Natural killer cell treated with Interleukin-12 subunit alpha and Interleukin-12 subunit beta and Interleukin-15 and Interleukin-18, amount 100 ng/mL, for 72 hours (primary cell): ENCODE results near the gene PRKAR2B. TPM values are rescaled to one million over a fixed set of nuclear protein-coding genes. Genes with fewer than 3 reads are reported as not detected.

ENCODE experiments used
- ATAC-seq, 2 donors: fragments of 150-1000 bp; cut with Tn5 transposase in 1 of 2; sonication (Bioruptor Pico), chemical (Tn5 transposase) in 1 of 2; 2 replicates each; pipeline ENCODE4 v1.10.0; 2021
- DNase-seq: peaks from one replicate; pipeline ENCODE4 v3.0.0; 2022; ENCODE audit warnings: low spot score
- H3K27ac Mint-ChIP-seq, 2 donors: 1 replicate in 1 of 2; 2 replicates in 1 of 2; pipeline ENCODE4 v1.8.0; 2022; ENCODE audit warnings: mixed read lengths in 2 of 2, mild to moderate bottlenecking in 1 of 2, moderate library complexity in 1 of 2
- H3K27me3 Mint-ChIP-seq, 2 donors: 1 replicate in 1 of 2; 2 replicates in 1 of 2; pipeline ENCODE4 v1.8.0; 2022; ENCODE audit warnings: mixed read lengths in 2 of 2
- H3K36me3 Mint-ChIP-seq: one replicate; pipeline ENCODE4 v1.8.0; 2022; ENCODE audit warnings: mixed read lengths
- H3K4me1 Mint-ChIP-seq, 2 donors: 1 replicate in 1 of 2; 2 replicates in 1 of 2; pipeline ENCODE4 v1.8.0; 2022; ENCODE audit warnings: low read depth in 2 of 2, mixed read lengths in 2 of 2, mild to moderate bottlenecking in 1 of 2
- H3K4me3 Mint-ChIP-seq: one replicate; pipeline ENCODE4 v1.8.0; 2022; ENCODE audit warnings: mixed read lengths
- H3K9me3 Mint-ChIP-seq: 2 replicates; pipeline ENCODE4 v1.8.0; 2022; ENCODE audit warnings: mixed read lengths
- total RNA-seq, 2 donors: library from RNA; stranded (reverse); gene quantifications; one replicate each; pipeline ENCODE4 v1.2.3, GENCODE V29; 2022

The PRKAR2B gene
- total RNA-seq, 2 donors from 2014 or later = 0.57 to 4.7 TPM

DNA sequence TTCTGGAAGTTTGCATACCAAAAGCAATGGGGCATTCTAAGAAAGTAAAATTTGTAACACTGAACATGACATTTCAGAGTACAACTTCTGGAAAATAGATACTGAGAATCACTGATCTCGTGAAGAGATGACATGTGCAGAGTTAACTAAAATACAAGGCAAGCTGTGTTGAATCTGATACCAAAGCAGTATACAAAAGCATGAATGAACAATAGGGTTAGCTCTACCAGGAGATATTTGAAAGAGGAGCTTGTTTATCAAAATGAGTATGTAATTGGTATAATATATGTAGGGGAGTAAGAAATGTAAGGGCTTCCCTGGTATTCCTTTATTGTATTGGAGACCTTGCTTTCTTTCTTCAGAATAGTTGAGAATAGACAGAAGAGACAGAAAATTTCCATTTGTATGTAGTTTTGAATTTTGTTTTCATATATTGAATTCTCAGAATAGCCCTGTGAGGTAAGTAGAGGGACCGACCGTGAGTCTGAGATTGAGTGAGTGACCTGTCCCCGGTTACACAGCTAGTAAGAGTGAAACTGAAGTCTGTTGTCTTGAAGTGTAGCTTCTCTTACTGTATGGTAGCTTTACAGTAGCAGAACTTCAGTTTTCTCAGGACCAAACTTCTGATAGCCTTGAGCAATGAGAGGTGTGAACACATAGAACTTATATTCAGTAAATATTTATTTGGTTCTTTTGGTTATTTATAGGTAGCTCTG is 129.3 kb downstream of the PRKAR2B start:
- Mint-ChIP-seq H3K4me3 (peak overlapping the region; percentile 59), H3K4me1 (peaks cover 34 to 44% of the 10 kb centered on the region in 2 donors), H3K36me3 (no peaks in the 10 kb centered on the region), H3K9me3 (no peaks in the 10 kb centered on the region), H3K27me3 (no peaks in the 10 kb centered on the region), H3K27ac (peak overlapping the region; percentile 26 to 100)
- peak in 1 of 2 donors; percentile 70 for ATAC-seq
- DNase-seq = peak; percentile 63

DNA sequence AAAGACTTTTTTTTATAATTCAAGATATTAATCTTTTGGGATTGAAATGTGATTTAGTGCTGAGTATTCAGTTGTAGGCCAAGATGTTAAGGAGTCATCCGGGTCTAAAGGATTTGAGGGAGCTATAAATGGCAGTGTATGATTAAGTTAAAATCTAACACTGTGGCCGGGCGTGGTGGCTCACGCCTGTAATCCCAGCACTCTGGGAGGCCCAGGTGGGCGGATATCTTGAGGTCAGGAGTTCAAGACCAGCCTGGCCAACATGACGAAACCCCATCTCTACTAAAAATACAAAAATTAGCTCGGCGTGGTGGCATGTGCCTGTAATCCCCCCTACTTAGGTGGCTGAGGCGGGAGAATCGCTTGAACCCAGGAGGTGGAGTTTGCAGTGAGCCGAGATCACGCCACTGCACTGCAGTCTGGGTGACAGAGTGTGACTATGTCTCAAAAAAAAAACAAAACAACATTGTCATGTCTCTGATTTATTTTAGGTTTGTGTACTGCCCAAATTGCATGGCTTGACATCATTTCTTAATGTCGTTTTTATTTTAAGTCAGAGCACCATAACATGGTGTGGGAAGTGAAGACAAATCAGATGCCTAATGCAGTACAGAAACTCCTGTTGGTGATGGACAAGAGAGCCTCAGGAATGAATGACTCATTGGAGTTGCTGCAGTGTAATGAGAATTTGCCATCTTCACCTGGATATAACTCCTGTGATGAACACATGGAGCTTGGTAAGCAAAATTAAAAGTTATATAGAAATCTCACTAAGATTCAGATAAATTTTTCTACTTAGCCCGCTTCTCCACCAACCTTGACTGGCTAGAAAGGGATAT is 135.0 kb downstream of the PRKAR2B start:
- H3K9me3 Mint-ChIP-seq = no peaks in the 10 kb centered on the region
- H3K4me1 Mint-ChIP-seq = peaks cover 19 to 25% of the 10 kb centered on the region in 2 donors
- H3K4me3 Mint-ChIP-seq = no peak overlapping the region
- H3K27ac Mint-ChIP-seq = peak overlapping the region in 1 of 2 donors; percentile 30
- DNase-seq (no peak), ATAC-seq (no peak)
- peaks cover 12% of the 10 kb centered on the region for H3K36me3 Mint-ChIP-seq
- no peaks in the 10 kb centered on the region for H3K27me3 Mint-ChIP-seq

GRCh38 chr7:107180378-107180777 is 135.9 kb downstream of the PRKAR2B start:
- no peak for DNase-seq
- Mint-ChIP-seq H3K27ac (peak overlapping the region; percentile 12 to 30), H3K4me1 (peaks cover 24% of the 10 kb centered on the region in 2 donors), H3K36me3 (peaks cover 12% of the 10 kb centered on the region), H3K4me3 (no peak overlapping the region), H3K27me3 (no peaks in the 10 kb centered on the region), H3K9me3 (no peaks in the 10 kb centered on the region)
- ATAC-seq = no peak

DNA sequence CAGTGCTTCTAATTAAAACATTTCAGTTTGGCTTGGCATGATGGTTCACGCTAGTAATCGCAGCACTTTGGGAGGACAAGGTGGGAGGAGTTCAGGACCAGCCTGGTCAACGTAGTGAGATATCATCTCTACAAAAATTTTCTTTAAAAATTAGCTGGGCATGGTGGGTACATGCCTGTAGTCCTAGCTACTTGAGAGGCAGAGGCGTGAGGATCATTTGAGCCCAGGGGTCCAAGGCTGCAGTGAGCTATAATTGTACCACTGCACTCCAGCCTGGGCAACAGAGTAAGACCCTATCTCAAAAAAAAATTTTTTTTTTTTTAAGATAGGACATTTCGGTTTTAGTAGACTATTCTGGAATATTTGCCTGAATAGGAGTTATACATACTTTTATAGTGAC is 136.7 kb downstream of the PRKAR2B start:
- H3K4me1 Mint-ChIP-seq = peaks cover 20 to 24% of the 10 kb centered on the region in 2 donors
- no peaks in the 10 kb centered on the region for H3K9me3 Mint-ChIP-seq
- no peaks in the 10 kb centered on the region for H3K27me3 Mint-ChIP-seq
- H3K36me3 Mint-ChIP-seq = peaks cover 12% of the 10 kb centered on the region
- H3K27ac Mint-ChIP-seq = peak overlapping the region; percentile 12 to 30
- DNase-seq = no peak
- no peak overlapping the region for H3K4me3 Mint-ChIP-seq
- no peak for ATAC-seq

DNA sequence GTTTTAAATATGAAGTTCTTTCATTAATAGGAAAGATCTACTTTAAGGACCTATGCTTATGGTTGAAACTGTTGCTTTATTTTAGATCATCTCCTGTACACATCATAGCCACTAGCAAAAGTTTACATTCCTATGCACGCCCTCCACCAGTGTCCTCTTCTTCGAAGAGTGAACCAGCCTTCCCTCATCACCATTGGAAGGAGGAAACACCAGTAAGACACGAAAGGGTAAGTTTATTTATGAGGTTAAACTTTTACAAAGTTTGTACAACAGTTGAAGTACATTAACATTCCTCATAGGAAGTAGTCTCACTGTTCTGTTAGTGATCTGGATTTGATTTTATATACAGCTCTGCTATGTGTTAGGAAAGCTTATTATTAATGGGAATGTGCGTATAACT is 141.2 kb downstream of the PRKAR2B start:
- Mint-ChIP-seq H3K4me1 (peaks cover 5 to 12% of the 10 kb centered on the region in 2 donors), H3K4me3 (no peak overlapping the region), H3K9me3 (no peaks in the 10 kb centered on the region), H3K36me3 (peaks cover 24% of the 10 kb centered on the region), H3K27ac (peak overlapping the region in 1 of 2 donors; percentile 32), H3K27me3 (no peaks in the 10 kb centered on the region)
- no peak for ATAC-seq
- no peak for DNase-seq

- Mint-ChIP-seq H3K4me3 (no peak overlapping the region), H3K9me3 (no peaks in the 10 kb centered on the region), H3K27me3 (no peaks in the 10 kb centered on the region), H3K27ac (no peak overlapping the region), H3K36me3 (peaks cover 24% of the 10 kb centered on the region), H3K4me1 (peaks cover 0 to 8% of the 10 kb centered on the region in 2 donors)
- no peak for ATAC-seq
- DNase-seq = no peak
Measured at GRCh38 chr7:107186240-107186639, 141.7 kb downstream of the PRKAR2B start.

DNA sequence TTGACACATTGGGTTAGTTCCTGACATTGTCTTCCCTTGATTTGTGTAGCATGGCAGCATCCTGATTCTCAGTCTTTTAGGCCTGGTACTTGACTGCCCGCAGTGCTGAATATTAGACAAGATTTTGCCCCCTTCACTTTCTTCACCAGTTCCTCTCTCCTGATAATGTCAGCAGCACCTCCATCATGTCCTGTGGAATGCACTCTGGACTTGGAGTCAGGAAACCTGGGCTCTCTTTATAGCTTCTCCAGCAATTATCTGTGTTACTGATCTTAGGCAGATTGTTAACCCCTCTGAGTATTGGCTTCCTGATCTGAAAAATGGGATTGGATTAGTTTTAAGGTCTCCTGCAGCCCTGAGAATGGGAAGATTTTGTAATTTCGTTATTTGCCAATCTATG is 143.3 kb downstream of the PRKAR2B start:
- ATAC-seq = no peak
- DNase-seq = no peak
- H3K27me3 Mint-ChIP-seq = no peaks in the 10 kb centered on the region
- peaks cover 24% of the 10 kb centered on the region for H3K36me3 Mint-ChIP-seq
- no peak overlapping the region for H3K27ac Mint-ChIP-seq
- no peak overlapping the region for H3K4me3 Mint-ChIP-seq
- H3K9me3 Mint-ChIP-seq = no peaks in the 10 kb centered on the region
- peaks cover 0 to 8% of the 10 kb centered on the region in 2 donors for H3K4me1 Mint-ChIP-seq

GRCh38 chr7:107190090-107190489 is 145.6 kb downstream of the PRKAR2B start:
- Mint-ChIP-seq H3K9me3 (no peaks in the 10 kb centered on the region), H3K27me3 (no peaks in the 10 kb centered on the region), H3K36me3 (peaks cover 18% of the 10 kb centered on the region), H3K4me1 (peaks cover 0 to 2% of the 10 kb centered on the region in 2 donors), H3K27ac (no peak overlapping the region), H3K4me3 (no peak overlapping the region)
- no peak for ATAC-seq
- DNase-seq = no peak

DNA sequence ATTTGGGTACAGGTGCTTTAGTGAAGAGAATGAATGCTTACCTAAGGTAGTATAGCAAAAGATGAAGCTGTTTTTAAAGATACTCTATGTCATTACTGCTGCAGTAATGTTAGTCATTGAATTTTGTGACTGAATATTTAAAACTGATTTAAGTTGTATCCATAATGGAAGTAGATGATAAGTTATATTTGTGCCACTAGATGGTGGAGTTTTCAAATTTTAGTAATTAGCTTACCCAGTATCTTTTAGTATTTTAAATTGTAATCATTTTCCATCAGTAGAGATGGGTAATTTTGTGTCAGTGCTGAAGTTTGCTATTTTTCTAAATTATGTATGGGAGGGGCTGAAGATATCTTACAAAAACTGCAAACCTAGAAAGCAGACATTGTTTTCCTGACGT is 149.5 kb downstream of the PRKAR2B start:
- Mint-ChIP-seq H3K27ac (peak overlapping the region in 1 of 2 donors; percentile 49), H3K9me3 (no peaks in the 10 kb centered on the region), H3K4me3 (no peak overlapping the region), H3K4me1 (no peaks in the 10 kb centered on the region), H3K36me3 (peaks cover 2% of the 10 kb centered on the region), H3K27me3 (no peaks in the 10 kb centered on the region)
- ATAC-seq (no peak), DNase-seq (no peak)

DNA sequence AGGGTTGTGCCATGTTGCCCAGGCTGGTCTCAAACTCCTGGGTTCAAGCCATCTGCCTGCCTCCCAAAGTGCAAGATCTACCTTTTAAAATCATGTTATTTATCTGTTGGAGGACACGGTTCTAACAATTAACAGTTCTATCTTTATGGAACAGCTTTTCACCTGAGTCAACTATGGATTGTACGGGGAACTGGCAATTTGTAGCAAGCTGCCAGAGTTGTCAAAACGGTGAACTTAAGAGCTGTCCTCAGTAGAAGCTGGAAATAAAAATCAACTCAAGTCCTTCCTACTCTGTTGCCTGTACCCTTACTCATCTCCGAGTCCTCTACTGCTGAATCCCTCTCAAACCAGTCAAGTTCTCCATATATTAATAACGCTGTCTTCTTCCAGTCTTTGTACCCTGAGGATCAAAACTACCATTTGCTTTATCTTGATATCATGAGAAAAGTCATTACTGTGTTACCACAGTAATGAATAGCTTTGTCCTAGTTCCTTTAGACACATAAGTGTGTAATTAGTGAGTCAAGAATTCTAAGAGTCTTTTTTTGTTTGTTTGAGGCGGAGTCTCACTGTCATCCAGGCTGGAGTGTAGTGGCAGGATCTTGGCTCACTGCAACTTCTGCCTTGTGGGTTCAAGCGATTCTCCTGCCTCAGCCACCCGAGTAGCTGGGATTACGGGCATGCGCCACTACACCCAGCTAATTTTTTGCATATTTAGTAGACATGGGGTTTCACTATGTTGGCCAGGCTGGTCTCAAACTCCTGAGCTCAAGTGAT is 152.5 kb downstream of the PRKAR2B start:
- no peak for DNase-seq
- H3K36me3 Mint-ChIP-seq = peaks cover 14% of the 10 kb centered on the region

GRCh38 chr7:107201795-107202450 is 157.4 kb downstream of the PRKAR2B start:
- H3K36me3 Mint-ChIP-seq = peaks cover 21% of the 10 kb centered on the region
- no peak overlapping the region for H3K27ac Mint-ChIP-seq
- H3K9me3 Mint-ChIP-seq = no peaks in the 10 kb centered on the region
- no peak for DNase-seq
- H3K4me1 Mint-ChIP-seq = peaks cover 0 to 8% of the 10 kb centered on the region in 2 donors
- no peak overlapping the region for H3K4me3 Mint-ChIP-seq
- no peaks in the 10 kb centered on the region for H3K27me3 Mint-ChIP-seq
- peak in 1 of 2 donors; percentile 56 for ATAC-seq

More for the DNA sequence above, 152.5 kb downstream of the PRKAR2B start:
- Mint-ChIP-seq H3K4me3 (no peak overlapping the region), H3K27me3 (no peaks in the 10 kb centered on the region), H3K27ac (no peak overlapping the region), H3K4me1 (no peaks in the 10 kb centered on the region), H3K9me3 (no peaks in the 10 kb centered on the region)
- no peak for ATAC-seq

DNA sequence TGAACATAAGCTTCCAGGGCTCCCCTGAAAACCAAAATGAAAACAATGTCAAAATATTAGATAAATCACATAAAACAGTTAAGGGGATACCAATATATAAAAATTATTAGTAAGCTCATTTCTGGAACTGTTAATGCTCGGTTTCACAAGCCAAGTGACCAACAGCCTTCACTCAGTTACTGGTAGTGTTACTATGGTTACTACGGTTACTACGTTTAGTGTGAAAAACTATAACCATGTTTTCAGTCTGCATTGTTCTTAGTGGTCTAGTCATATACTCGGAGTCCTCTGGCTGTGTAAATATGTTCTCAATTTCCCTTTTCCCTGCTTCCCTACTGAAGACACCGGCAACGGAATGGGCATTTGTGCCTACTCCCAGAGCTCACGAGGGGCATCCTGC is 159.1 kb downstream of the PRKAR2B start:
- no peak for ATAC-seq
- Mint-ChIP-seq H3K4me3 (no peak overlapping the region), H3K27me3 (no peaks in the 10 kb centered on the region), H3K4me1 (peaks cover 0 to 8% of the 10 kb centered on the region in 2 donors), H3K27ac (no peak overlapping the region), H3K9me3 (no peaks in the 10 kb centered on the region), H3K36me3 (peaks cover 21% of the 10 kb centered on the region)
- no peak for DNase-seq

- no peaks in the 10 kb centered on the region for H3K9me3 Mint-ChIP-seq
- no peak overlapping the region for H3K27ac Mint-ChIP-seq
- no peaks in the 10 kb centered on the region for H3K27me3 Mint-ChIP-seq
- no peak for ATAC-seq
- peaks cover 0 to 8% of the 10 kb centered on the region in 2 donors for H3K4me1 Mint-ChIP-seq
- peaks cover 18% of the 10 kb centered on the region for H3K36me3 Mint-ChIP-seq
- no peak overlapping the region for H3K4me3 Mint-ChIP-seq
- no peak for DNase-seq
Measured at GRCh38 chr7:107206136-107206535, 161.6 kb downstream of the PRKAR2B start.
